NCI-H1105 (cell line): ENCODE results near the gene MTCL1.

Experiments
- DNase-seq: peaks from one replicate; lab custom pipeline; 2025; lab: John Stamatoyannopoulos, UW

MTCL1 gene

GRCh38 chr18:8771930-8772329, 66.6 kb downstream of the MTCL1 start:
- no peak for DNase-seq

DNA sequence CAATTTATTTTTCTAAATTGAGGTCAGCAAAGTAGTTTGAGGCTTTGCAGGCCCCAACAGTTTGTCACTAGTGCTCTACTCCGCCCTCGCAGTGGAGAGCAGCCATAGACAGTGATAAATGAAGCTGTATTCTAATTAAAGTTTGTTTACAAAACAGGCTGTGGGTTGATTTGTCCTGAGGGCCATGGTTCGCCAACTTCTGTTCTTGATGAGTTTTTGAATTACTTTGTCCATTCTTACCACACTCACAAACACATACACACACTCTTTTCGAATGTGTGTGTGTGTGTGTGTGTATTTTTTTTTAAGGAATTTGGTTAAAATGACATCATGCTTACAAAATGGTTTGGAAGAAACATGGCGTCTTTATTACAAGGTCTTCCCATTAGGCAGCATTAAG, 68.6 kb downstream of the MTCL1 start:
- no peak for DNase-seq

- no peak for DNase-seq
Measured at GRCh38 chr18:8776013-8776943, 70.9 kb downstream of the MTCL1 start.

DNA sequence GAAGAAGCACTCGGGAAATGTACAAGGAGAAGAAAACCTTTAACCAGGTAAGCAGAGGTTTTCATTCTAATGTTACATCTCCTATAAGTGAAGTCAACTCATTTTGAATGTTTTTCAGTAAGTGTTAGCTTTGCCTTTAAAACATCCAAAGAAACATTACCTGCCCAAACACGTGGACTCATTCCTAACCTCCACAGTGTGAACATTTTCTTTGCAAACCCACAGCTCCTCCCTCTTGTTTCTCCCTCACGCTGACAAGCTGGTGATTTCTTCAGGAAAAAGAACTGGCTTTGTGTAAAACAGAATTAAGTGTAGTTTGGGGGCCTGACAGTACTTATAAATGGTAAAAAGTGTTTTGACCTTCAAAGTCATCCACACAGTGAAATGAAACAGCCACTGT, 72.5 kb downstream of the MTCL1 start:
- no peak for DNase-seq

DNA sequence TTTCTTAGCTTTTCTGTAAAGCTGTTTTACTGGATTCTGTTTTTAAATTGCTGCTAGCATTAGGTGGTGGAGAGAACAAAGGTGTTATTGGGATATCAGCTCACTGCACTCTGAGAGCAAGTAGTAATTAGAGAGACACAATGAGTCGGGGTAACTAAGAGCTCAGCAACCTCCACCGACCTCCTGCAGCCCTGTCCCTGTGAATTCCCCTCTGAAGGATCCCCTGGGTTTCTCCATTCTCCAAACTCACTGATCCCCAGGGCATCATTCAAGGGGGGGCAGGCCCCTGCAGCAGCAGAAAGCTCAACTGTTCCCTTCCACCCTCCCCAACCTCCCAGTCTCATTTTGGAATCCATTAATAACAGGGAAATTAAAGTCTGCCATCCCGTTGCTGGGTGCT, 73.0 kb downstream of the MTCL1 start:
- DNase-seq, result no peak

- no peak for DNase-seq
Measured at GRCh38 chr18:8778824-8779223, 73.5 kb downstream of the MTCL1 start.

GRCh38 chr18:8779251-8779650, 73.9 kb downstream of the MTCL1 start:
- no peak for DNase-seq

GRCh38 chr18:8780227-8780626, 74.9 kb downstream of the MTCL1 start:
- no peak for DNase-seq

- no peak for DNase-seq
Measured at GRCh38 chr18:8781671-8782070, 76.3 kb downstream of the MTCL1 start.

- no peak for DNase-seq
Measured at GRCh38 chr18:8783335-8783993, 78.1 kb downstream of the MTCL1 start.

DNA sequence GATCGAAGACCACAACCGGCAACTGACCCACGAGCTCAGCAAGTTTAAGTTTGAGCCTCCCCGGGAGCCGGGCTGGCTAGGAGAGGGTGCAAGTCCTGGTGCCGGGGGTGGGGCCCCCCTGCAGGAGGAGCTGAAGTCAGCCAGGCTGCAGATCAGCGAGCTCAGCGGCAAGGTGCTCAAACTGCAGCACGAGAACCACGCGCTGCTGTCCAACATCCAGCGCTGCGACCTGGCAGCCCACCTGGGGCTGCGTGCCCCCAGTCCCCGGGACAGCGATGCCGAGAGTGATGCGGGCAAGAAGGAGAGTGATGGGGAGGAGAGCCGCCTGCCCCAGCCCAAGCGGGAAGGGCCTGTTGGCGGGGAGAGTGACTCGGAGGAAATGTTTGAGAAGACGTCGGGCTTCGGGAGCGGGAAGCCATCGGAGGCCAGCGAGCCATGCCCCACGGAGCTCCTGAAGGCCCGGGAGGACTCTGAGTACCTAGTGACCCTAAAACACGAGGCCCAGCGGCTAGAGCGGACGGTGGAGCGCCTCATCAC, 78.7 kb downstream of the MTCL1 start:
- DNase-seq, result no peak

DNA sequence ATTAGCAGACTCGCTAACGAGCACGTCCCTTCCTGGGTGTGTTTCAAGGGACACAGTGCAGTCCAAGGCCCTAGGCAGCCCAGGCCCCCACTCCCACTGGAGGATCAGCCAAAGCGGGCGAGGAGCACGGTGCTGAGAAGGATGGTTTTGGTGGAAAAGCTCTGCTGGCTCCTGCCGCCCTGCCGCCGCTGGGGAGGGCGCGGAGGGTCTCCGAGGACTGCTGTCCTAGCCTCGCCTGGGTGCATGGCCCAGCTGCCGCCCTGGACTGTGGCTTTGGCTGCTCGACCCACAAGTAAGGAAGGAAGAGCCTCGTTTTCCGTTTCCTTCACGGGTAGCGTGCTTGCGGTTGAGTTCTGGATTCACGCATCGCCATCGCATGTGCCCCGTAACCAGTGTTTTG, 79.9 kb downstream of the MTCL1 start:
- DNase-seq, result no peak

GRCh38 chr18:8785855-8786482, 80.6 kb downstream of the MTCL1 start:
- DNase-seq, result no peak

DNA sequence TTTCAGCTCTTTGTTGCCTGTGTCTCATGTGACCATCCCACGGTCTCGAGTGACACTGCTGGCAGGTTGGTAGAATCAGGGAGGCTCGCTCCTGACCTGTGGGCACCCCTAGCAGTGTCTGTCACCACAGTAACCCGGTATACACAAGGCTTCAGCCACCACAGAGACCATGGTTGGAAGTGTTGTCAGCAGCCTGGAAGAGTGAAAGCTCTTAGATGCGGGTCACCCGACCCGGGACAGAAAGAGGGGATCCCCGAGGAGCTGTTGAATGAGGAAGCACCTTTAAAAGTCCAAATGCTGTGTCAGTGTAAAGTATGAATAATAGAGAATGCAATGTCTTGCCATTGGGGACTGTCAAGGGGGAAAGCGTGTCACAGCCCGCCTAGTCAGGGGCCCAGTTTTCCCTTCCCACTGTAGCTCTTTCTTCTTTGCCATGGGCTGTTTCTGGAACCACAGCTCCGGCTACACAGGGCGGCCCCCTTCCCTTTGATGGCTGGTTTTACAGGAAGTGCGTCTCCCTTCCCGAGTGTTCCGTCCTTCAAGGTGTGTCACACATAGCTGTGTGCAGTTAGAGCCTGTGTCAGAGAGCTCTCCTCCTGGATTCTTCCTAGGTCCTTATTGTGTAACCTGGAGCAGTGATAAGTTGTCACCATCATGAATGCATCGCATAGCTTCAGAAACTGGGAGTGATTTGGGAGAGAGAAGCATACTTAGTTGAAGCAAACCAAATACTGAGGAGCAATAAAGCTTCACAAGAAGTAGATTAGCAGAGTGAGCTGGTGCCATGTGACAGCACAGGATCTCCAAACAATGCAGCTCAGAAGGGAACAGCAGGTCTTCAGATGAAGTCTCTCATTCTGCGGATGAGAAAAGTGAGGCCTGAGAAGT, 81.4 kb downstream of the MTCL1 start:
- DNase-seq, result no peak

- no peak for DNase-seq
Measured at GRCh38 chr18:8787371-8787670, 82.0 kb downstream of the MTCL1 start.

- DNase-seq, result no peak
Measured at GRCh38 chr18:8787794-8788193, 82.4 kb downstream of the MTCL1 start.

DNA sequence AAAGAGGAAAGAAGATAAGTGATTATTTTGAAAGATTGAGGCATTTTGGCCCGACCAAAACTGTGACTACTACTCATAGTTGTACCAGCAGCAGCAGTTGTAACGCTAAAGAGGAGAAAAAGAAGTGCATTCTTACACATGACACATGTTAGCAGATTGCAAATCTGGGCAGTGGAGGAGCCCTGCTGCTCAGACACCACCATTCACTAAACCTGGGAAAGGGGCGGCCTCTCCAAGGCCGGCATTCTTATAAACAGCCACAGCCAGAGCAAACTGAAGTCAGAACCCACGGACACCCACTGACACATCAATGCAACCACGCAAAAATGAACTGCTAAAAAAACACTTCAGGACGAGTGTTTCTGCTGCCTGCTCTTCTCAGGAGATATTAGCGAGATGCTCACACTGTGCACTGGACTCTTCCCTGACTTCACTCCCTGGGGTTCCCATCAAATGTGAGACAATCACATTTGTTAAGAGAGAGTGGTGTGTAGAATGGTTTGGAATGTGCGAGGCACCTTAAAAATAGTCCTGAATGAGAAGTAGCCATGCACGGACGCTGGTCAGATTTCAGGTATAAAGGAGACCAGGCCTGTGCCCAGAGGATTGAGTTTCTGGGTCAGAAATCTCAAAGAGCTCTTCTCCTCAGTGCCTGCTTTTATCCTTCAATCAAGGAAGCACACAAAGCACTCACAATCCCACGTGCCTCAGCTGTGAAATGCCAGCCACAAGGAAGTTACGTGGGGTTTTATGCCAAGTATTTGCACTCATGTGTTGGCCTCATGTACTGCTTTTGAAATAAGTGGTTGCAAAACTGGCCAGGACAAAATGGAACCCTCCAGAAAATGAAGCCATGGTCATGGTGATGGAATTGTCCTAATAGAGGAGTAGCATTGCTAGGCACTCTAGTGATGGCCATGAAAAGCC, 83.4 kb downstream of the MTCL1 start:
- DNase-seq, result no peak

GRCh38 chr18:8791171-8791651, 85.9 kb downstream of the MTCL1 start:
- DNase-seq, result no peak

GRCh38 chr18:8792688-8793316, 87.4 kb downstream of the MTCL1 start:
- DNase-seq, result no peak
